ENCODE measurements around the gene MCM3AP.

GRCh38 chr21:46206163-46207005 is 79.0 kb downstream of the MCM3AP start:
- TF ChIP-seq SUZ12 (IDR thresholded peaks at IDR 0.05; ENCODE audit: extremely low read depth, insufficient read depth, insufficient read length) (no peak), YY1 (IDR thresholded peaks at IDR 0.05; ENCODE audit: insufficient read depth, insufficient read length) (no peak), ZNF274 (IDR thresholded peaks at IDR 0.05; ENCODE audit: low read depth, low read length) (no peak)

All from NT2/D1 (cell line).